Measurements from ENCODE around the gene RFX2.
"Not testable (repeated sequence)": the region's sequence is repeated elsewhere in the genome, so short reads cannot be mapped to it uniquely, and the experiment has no call there.

RFX2 gene

GRCh38 chr19:5987077-5987818 lies 123.1 kb downstream of the RFX2 start:
- DNase-seq, result peak; percentile 68

DNA sequence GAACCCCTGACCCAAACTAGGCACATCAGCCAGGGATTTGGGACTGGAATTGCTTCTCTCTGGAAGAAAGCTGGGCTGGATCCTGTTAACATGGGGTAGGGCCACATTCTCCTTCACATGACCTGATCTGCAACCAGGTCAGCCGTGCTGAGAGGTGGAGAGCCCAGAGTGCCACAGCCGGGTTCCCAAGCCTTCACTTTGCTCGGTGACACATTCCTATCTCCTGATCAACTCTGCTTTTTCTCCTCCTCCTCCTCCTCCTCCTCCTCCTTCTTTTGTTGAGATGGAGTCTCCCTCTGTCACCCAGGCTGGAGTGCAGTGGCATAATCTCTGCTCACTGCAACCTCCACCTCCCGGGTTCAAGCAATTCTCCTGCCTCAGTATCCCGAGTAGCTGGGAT lies 124.5 kb downstream of the RFX2 start:
- DNase-seq, result not testable (repeated sequence)

GRCh38 chr19:5985098-5985783 lies 125.1 kb downstream of the RFX2 start:
- no peak for DNase-seq

DNA sequence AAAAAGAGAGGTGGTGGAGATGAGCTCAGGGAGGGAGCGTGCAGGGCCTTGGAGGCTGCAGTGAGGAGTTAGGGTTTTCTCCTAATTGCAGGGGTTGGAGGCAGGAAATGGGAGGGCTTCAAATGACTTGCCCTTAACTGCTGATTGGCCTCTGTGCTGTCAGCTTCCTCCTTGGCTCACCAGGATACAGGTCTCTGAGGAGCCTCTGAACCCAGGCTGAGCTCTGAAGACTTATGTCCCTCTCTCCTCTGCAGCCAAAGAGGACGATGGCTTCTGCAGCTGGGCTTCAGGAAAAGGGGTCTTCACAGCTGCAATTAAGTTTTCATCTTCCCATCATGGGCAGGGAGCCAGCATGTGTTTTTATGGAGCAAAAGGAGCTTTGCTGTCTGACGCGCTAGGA lies 125.7 kb downstream of the RFX2 start:
- no peak for DNase-seq

- DNase-seq, result no peak
Observed at GRCh38 chr19:5983367-5983955, 126.8 kb downstream of the RFX2 start.

- no peak for DNase-seq
Observed at GRCh38 chr19:5978606-5979552, 131.4 kb downstream of the RFX2 start.

- DNase-seq, result peak; percentile 99
Observed at GRCh38 chr19:5977785-5978605, 132.3 kb downstream of the RFX2 start, which contains the start of gene RANBP3. Gene RANBP3 (minus strand): TSS chr19:5978140. CDS start chr19:5978082, 58 bp downstream.

- DNase-seq, result no peak
Observed at GRCh38 chr19:5977222-5977784, 133.0 kb downstream of the RFX2 start.

GRCh38 chr19:5976768-5977167 lies 133.5 kb downstream of the RFX2 start:
- DNase-seq, result no peak

- no peak for DNase-seq
Observed at GRCh38 chr19:5975388-5975728, 134.9 kb downstream of the RFX2 start.

DNA sequence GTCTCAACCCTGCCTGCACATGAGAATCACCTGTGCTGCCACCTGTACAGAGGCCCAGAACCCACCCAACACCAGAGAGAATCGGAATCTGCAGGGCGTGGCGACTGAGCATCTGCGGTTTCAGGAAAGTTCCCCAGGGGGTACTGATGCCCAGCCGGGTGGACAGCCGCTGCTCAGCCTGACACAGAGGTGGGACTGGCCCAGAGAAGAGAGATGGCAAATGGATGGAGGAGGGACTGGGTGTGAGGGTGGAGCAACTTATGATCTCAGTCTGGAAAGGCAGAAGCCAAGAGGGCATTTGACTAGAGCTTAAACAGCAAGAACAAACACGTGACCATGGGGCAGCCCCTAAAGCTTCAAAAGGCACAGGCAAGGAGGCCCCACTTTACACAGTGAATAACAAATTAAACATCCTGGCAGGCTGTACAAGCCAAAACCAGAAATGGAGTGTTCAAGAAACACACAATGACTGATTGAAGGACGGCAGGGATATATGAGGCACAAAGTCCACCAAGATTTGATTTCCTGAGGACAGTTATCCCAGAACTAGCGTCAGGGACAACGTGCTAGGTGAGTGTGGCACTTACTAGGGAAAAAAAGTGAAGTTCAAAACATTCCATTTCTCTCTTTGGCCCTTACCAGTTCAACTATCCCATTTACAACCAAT lies 135.4 kb downstream of the RFX2 start:
- DNase-seq, result no peak

GRCh38 chr19:5973867-5974635 lies 136.2 kb downstream of the RFX2 start:
- DNase-seq, result no peak

GRCh38 chr19:5973376-5973775 lies 136.9 kb downstream of the RFX2 start:
- DNase-seq, result no peak

DNA sequence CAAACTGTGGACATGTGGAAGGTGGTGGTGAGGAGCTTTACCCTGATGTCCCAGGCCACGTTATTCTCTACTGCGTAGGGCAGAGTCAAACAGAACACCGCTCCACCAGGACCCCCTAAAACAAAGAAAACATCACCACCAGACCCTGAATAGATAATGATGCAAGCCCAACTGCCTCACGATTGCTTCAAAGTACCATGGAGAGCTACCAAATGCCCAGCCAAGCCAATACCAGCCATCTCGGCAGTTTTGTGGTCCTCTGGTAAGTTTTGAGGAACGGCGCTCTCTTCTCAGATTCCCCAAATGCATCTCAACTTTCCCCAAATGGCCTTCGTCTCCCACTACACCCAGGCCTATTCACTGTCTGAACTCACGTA lies 138.0 kb downstream of the RFX2 start:
- DNase-seq, result no peak

- no peak for DNase-seq
Observed at GRCh38 chr19:5971714-5972354, 138.5 kb downstream of the RFX2 start.

DNA sequence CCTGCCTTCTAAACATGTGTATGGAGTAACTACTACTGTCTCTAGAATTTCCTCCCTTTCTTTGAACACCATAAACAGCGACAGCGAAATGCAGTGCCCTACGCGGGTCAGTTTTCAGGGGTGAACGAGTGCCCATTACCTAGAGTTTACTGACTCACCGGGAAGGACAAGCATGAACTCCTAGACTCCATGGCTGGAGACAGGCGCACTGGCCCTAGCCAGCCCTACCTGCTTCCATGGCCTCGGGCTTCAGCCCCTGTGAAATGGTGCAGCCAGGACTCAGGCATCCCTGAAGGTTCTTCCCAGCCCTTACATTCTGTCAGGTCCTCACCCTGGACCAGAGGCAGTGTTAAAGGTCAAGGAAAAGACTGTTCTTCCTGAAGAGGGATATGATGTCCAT lies 140.8 kb downstream of the RFX2 start:
- no peak for DNase-seq

GRCh38 chr19:5968431-5969373 lies 141.6 kb downstream of the RFX2 start:
- DNase-seq, result no peak

- DNase-seq, result peak; percentile 14
Observed at GRCh38 chr19:5967994-5968430, 142.3 kb downstream of the RFX2 start.

GRCh38 chr19:5967571-5967970 lies 142.7 kb downstream of the RFX2 start:
- no peak for DNase-seq
